NB4 (cell line): ENCODE results near the gene GPR35.

ENCODE experiments used
- CTCF ChIP-seq: IDR thresholded peaks from one replicate; pipeline ENCODE4 v1.5.1; 2012; ENCODE audit warnings: low read depth, low read length
- MYC ChIP-seq: IDR thresholded peaks from 2 replicates; pipeline ENCODE4 v1.6.1; 2011; ENCODE audit warnings: low read depth, low read length
- POLR2A ChIP-seq: IDR thresholded peaks from 2 replicates; pipeline ENCODE4 v1.6.1; 2011; ENCODE audit warnings: mild to moderate bottlenecking; ENCODE audit not compliant: insufficient read length; ENCODE audit errors: extremely low read depth
- TF ChIP-seq, protein P1 (sequence below): IDR thresholded peaks from 2 replicates; pipeline ENCODE4 v1.6.1; 2011; ENCODE audit warnings: low read depth, low read length

GRCh38 chr2:240590681-240591111 lies 34.6 kb upstream of the GPR35 start:
- TF ChIP-seq CTCF, result no peak
- no peak for TF ChIP-seq MYC
- TF ChIP-seq POLR2A, result no peak
- TF ChIP-seq, protein P1, sequence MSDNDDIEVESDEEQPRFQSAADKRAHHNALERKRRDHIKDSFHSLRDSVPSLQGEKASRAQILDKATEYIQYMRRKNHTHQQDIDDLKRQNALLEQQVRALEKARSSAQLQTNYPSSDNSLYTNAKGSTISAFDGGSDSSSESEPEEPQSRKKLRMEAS, result no peak
